Ectodermal cell (in vitro differentiated cells): ENCODE results near the gene SLC25A26.

Experiments
- H3K27ac ChIP-seq: 2 replicates; pipeline ENCODE4 v1.7.0; 2013; ENCODE audit warnings: mild to moderate bottlenecking, low read depth, low read length; ENCODE audit not compliant: insufficient read depth, poor library complexity, severe bottlenecking
- H3K27me3 ChIP-seq: 2 replicates; pipeline ENCODE4 v1.7.0; 2013; ENCODE audit warnings: mild to moderate bottlenecking, low read length; ENCODE audit not compliant: insufficient read depth, control insufficient read depth, poor library complexity, severe bottlenecking
- H3K36me3 ChIP-seq: one replicate; pipeline ENCODE4 v1.7.0; 2013; ENCODE audit warnings: low read length; ENCODE audit not compliant: control insufficient read depth, insufficient read depth
- H3K4me1 ChIP-seq: one replicate; pipeline ENCODE4 v1.7.0; 2013; ENCODE audit warnings: low read length; ENCODE audit not compliant: control insufficient read depth, insufficient read depth
- H3K4me3 ChIP-seq: 2 replicates; pipeline ENCODE4 v1.7.0; 2013; ENCODE audit warnings: low read depth, low read length, control low read depth; ENCODE audit not compliant: insufficient read depth
- H3K9me3 ChIP-seq: 2 replicates; pipeline ENCODE4 v1.7.0; 2013; ENCODE audit warnings: mild to moderate bottlenecking, low read length, moderate library complexity; ENCODE audit not compliant: control insufficient read depth
- WGBS, 2 experiments: methylation state at CpG; one replicate each; pipeline ENCODE4 v1.1.7; 2013; ENCODE audit warnings: missing lambda C conversion rate in 2 of 2; 5-methylcytosine and 5-hydroxymethylcytosine counted together

SLC25A26 gene

DNA sequence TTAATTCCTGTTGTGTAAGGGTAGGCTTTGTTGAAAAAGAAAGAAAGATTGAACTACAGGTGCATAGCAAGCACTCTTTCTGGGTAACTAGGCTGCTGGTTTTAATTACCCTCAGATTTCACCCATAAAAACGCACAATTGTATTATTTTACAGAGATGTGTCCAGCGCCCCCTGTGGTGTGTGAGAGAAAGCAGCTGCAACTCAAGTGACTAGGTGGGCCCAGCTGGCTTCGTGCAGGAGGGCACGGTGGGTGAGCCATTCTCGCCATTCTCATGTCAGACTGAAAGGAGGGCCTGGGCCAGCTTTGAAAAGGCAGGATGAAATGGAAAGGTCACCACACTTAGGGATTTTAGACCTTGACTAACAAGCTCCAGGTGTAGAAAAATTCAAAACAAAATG lies 157.5 kb downstream of the SLC25A26 start:
- Histone ChIP-seq H3K27me3 (no peaks in the 10 kb centered on the region), H3K9me3 (no peaks in the 10 kb centered on the region), H3K36me3 (peaks cover 56% of the 10 kb centered on the region), H3K27ac (no peak overlapping the region), H3K4me1 (no peaks in the 10 kb centered on the region), H3K4me3 (no peak overlapping the region)
- 55 to 56% methylated on average over 4 to 5 of the region's 5 CpGs for WGBS, 2 experiments

GRCh38 chr3:66379565-66379964 lies 158.8 kb downstream of the SLC25A26 start:
- no peaks in the 10 kb centered on the region for H3K27me3 ChIP-seq
- no peak overlapping the region for H3K27ac ChIP-seq
- H3K4me3 ChIP-seq = no peak overlapping the region
- peaks cover 69% of the 10 kb centered on the region for H3K36me3 ChIP-seq
- 96 to 97% methylated on average over 8 of the region's 9 CpGs for WGBS, 2 experiments
- no peaks in the 10 kb centered on the region for H3K9me3 ChIP-seq
- no peaks in the 10 kb centered on the region for H3K4me1 ChIP-seq

- 95 to 97% methylated on average over 26 of the region's 26 CpGs for WGBS, 2 experiments
- Histone ChIP-seq H3K36me3 (peaks cover 77% of the 10 kb centered on the region), H3K9me3 (no peaks in the 10 kb centered on the region), H3K4me1 (no peaks in the 10 kb centered on the region), H3K27ac (no peak overlapping the region), H3K27me3 (no peaks in the 10 kb centered on the region), H3K4me3 (no peak overlapping the region)
These were observed 159.6 kb downstream of the SLC25A26 start for GRCh38 chr3:66380200-66380932.

- peaks cover 84% of the 10 kb centered on the region for H3K36me3 ChIP-seq
- H3K27ac ChIP-seq = no peak overlapping the region
- H3K27me3 ChIP-seq = no peaks in the 10 kb centered on the region
- no peak overlapping the region for H3K4me3 ChIP-seq
- H3K4me1 ChIP-seq = no peaks in the 10 kb centered on the region
- WGBS, 2 experiments = 95% methylated on average over 7 of the region's 7 CpGs
- no peaks in the 10 kb centered on the region for H3K9me3 ChIP-seq
These were observed 160.8 kb downstream of the SLC25A26 start for GRCh38 chr3:66381626-66382025.

- Histone ChIP-seq H3K4me1 (no peaks in the 10 kb centered on the region), H3K9me3 (no peaks in the 10 kb centered on the region), H3K4me3 (no peak overlapping the region), H3K27ac (no peak overlapping the region), H3K27me3 (no peaks in the 10 kb centered on the region), H3K36me3 (peaks cover 79% of the 10 kb centered on the region)
- 96 to 97% methylated on average over 10 of the region's 10 CpGs for WGBS, 2 experiments
These were observed 161.3 kb downstream of the SLC25A26 start for GRCh38 chr3:66382142-66382541.

GRCh38 chr3:66383023-66383422 lies 162.2 kb downstream of the SLC25A26 start:
- no peaks in the 10 kb centered on the region for H3K4me1 ChIP-seq
- WGBS, 2 experiments = 96 to 97% methylated on average over 18 of the region's 18 CpGs
- H3K9me3 ChIP-seq = no peaks in the 10 kb centered on the region
- H3K27me3 ChIP-seq = no peaks in the 10 kb centered on the region
- no peak overlapping the region for H3K4me3 ChIP-seq
- peaks cover 73% of the 10 kb centered on the region for H3K36me3 ChIP-seq
- no peak overlapping the region for H3K27ac ChIP-seq

- H3K36me3 ChIP-seq = peaks cover 67% of the 10 kb centered on the region
- no peak overlapping the region for H3K4me3 ChIP-seq
- H3K4me1 ChIP-seq = no peaks in the 10 kb centered on the region
- H3K9me3 ChIP-seq = no peaks in the 10 kb centered on the region
- H3K27ac ChIP-seq = no peak overlapping the region
- H3K27me3 ChIP-seq = no peaks in the 10 kb centered on the region
- WGBS, 2 experiments = 95 to 97% methylated on average over 20 of the region's 20 CpGs
These were observed 163.4 kb downstream of the SLC25A26 start for GRCh38 chr3:66383998-66384745.

- Histone ChIP-seq H3K27ac (no peak overlapping the region), H3K9me3 (no peaks in the 10 kb centered on the region), H3K36me3 (peaks cover 68% of the 10 kb centered on the region), H3K4me1 (no peaks in the 10 kb centered on the region), H3K4me3 (no peak overlapping the region), H3K27me3 (no peaks in the 10 kb centered on the region)
These were observed 164.3 kb downstream of the SLC25A26 start for GRCh38 chr3:66385066-66385465.

DNA sequence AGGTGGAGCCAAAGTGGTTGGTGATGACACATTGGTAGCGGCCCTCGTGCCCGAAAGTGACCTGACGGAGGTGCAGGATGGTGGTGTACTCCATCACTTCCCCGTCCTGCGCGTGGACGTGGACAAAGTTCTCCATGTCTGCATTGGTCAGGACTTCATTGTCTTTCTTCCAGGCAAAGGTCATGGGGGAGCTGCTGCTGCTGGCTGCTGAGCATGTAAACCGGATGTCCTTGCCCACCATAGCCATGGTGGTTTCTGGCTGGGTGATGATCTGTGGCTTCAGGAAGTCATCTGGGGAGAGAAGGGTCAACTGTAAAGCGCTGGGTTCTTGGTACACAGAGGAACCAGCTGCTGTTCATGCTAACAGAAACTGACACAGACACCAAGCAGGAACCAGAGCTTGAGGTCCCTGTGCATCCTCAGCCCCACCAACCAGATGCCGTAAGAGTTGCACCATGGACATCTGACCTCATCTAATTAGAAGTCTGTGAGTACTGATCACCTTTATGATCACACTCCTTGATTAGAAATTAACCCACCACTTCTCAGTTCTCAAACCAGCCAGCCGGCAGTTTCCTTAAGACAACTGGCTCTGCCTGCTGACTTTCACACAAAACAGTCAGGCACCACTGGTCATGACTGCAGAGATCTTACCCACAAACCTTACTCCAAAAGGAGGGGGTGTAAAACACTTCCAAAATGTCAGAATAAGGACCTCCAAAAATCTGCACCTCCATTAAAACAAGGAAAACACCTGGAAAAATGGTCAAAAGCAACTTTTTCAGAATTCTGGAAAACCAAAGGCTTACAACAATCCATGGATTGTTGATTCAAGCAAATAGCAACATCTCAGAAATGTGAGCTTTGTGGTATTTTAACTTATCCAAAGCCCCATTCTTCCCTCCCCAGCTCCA lies 165.5 kb downstream of the SLC25A26 start:
- peaks cover 60% of the 10 kb centered on the region for H3K36me3 ChIP-seq
- no peaks in the 10 kb centered on the region for H3K4me1 ChIP-seq
- H3K4me3 ChIP-seq = no peak overlapping the region
- no peak overlapping the region for H3K27ac ChIP-seq
- WGBS, 2 experiments = 94 to 95% methylated on average over 12 of the region's 12 CpGs
- H3K9me3 ChIP-seq = no peaks in the 10 kb centered on the region
- H3K27me3 ChIP-seq = no peaks in the 10 kb centered on the region
